Common myeloid progenitor, CD34-positive (primary cell): Measurements from ENCODE around the gene DAGLA.

Experiments used
- CTCF ChIA-PET: fragments of 350-600 bp; sonication (Branson Sonifier 250); formaldehyde crosslinking; loops from one replicate; lab custom pipeline; 2021; ENCODE audit warnings: antibody characterized with exemption; lab: Charles Lee
- POLR2A ChIA-PET: fragments of 350-600 bp; sonication (Branson Sonifier 250); formaldehyde crosslinking; loops from one replicate; lab custom pipeline; 2021; ENCODE audit warnings: antibody characterized with exemption; lab: Charles Lee
- DNase-seq, 3 donors: peaks; one replicate each; pipeline versions ENCODE4 v3.0.0 to v3.0.0-alpha.2; 2013
- H3K27ac ChIP-seq, 2 experiments: 1 replicate in 1 of 2; 2 replicates in 1 of 2; pipeline ENCODE4 v1.7.0; 2013; ENCODE audit warnings: inconsistent platforms in 2 of 2, low read length in 2 of 2, mild to moderate bottlenecking in 2 of 2, low read depth in 1 of 2, moderate library complexity in 1 of 2; ENCODE audit not compliant: severe bottlenecking in 2 of 2, insufficient read depth in 1 of 2, poor library complexity in 1 of 2
- H3K27me3 ChIP-seq, 5 experiments: replicated peaks in 2 of 5; 1 replicate in 3 of 5; 2 replicates in 2 of 5; pipeline versions ENCODE4 v1.6.1 to v1.7.0; 2013; ENCODE audit warnings: low read length in 4 of 5, mild to moderate bottlenecking in 2 of 5, moderate library complexity in 2 of 5, inconsistent platforms in 1 of 5; ENCODE audit not compliant: insufficient read depth in 5 of 5, control insufficient read depth in 4 of 5
- H3K36me3 ChIP-seq, 4 experiments: 1 replicate in 2 of 4; 2 replicates in 2 of 4; pipeline versions ENCODE4 v1.6.1 to v1.7.0; 2013; ENCODE audit warnings: low read length in 3 of 4, control low read depth in 1 of 4, mild to moderate bottlenecking in 1 of 4; ENCODE audit not compliant: control insufficient read depth in 4 of 4, insufficient read depth in 4 of 4
- H3K4me1 ChIP-seq, 4 experiments: 1 replicate in 3 of 4; 2 replicates in 1 of 4; pipeline versions ENCODE4 v1.6.1 to v1.7.1; 2013; ENCODE audit warnings: low read length in 3 of 4, mild to moderate bottlenecking in 3 of 4, control low read depth in 1 of 4, inconsistent platforms in 1 of 4, moderate library complexity in 1 of 4; ENCODE audit not compliant: control insufficient read depth in 4 of 4, insufficient read depth in 4 of 4; ENCODE audit errors: control extremely low read depth in 1 of 4
- H3K4me3 ChIP-seq, 7 experiments: 1 replicate in 4 of 7; 2 replicates in 3 of 7; pipeline versions ENCODE4 v1.5.1 to v1.7.0; 2013; ENCODE audit warnings: mild to moderate bottlenecking in 7 of 7, low read length in 6 of 7, moderate library complexity in 6 of 7, inconsistent platforms in 2 of 7, low read depth in 2 of 7, control low read depth in 1 of 7; ENCODE audit not compliant: insufficient read depth in 4 of 7, control insufficient read depth in 1 of 7; ENCODE audit errors: extremely low read depth in 1 of 7
- H3K9me3 ChIP-seq, 5 experiments: 1 replicate in 4 of 5; 2 replicates in 1 of 5; pipeline versions ENCODE4 v1.6.1 to v1.7.1; 2013; ENCODE audit warnings: low read length in 4 of 5, mild to moderate bottlenecking in 2 of 5, inconsistent platforms in 1 of 5, low read depth in 1 of 5, moderate library complexity in 1 of 5; ENCODE audit not compliant: control insufficient read depth in 4 of 5, insufficient read depth in 2 of 5; ENCODE audit errors: control extremely low read depth in 1 of 5
- WGBS: methylation state at CpG from one replicate; pipeline ENCODE4 v1.1.5; 2013; ENCODE audit not compliant: insufficient coverage; 5-methylcytosine and 5-hydroxymethylcytosine counted together

DAGLA gene

DNA sequence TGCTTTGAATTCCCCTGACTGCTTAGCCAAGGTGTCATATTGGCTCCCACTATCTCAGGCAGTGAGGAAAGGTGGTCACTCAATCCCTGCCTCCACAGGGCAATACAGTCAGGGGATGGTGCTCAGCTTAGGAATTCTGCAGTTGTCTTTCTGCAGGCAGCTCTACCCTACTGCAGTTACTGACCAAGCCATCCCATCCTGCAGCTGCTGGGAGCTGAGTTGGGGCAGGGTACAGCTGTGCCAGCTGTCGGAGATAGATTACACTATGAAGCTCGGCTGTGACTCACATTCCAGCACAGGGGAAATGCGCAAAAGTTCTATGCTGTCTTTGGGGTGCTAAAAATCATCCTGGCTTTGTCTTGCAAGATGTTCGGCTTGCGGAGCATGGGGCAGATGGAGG is 4.4 kb upstream of the DAGLA start:
- H3K36me3 ChIP-seq, result no peaks in the 10 kb centered on the region
- H3K27me3 ChIP-seq, result peaks cover 3 to 35% (median 8%) of the 10 kb centered on the region in 5 experiments
- peak in 1 of 3 donors; percentile 23 for DNase-seq
- WGBS, result 95% methylated on average over 5 of the region's 5 CpGs
- no peak overlapping the region for H3K4me3 ChIP-seq
- POLR2A ChIA-PET, result interaction anchor here (0.7 kb wide), 1 partner anchor 12 kb away, joined by 3 read pairs; no protein-coding TSS in a partner anchor
- no peak overlapping the region for H3K27ac ChIP-seq
- H3K4me1 ChIP-seq, result peaks cover 0 to 14% (median 8%) of the 10 kb centered on the region in 4 experiments
- CTCF ChIA-PET, result interaction anchor here (0.8 to 2.6 kb wide), 4 partner anchors 9 to 61 kb away, joined by 4 to 16 read pairs (median 7); no protein-coding TSS in a partner anchor
- H3K9me3 ChIP-seq, result no peaks in the 10 kb centered on the region

DNA sequence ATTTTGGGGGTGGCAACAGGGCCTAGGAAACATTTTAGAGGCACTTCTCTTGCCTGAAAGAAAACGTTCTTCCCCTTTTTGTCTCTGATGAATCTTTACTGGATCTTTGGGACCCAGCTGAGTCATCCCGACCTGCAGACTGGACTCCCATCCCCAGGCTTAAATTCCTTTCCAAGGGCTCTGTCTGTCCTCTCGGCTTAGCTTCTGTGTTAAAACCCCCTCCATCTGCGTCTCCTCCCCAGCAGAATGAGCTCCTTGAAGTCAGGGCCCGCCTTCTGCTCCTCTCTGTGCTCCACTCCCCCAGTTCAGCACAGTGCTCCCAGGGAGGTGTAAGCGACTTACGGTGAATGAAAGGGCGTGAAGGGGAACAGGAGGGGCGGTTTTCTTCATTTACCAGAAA is 895 bp upstream of the DAGLA start:
- Histone ChIP-seq H3K4me3 (no peak overlapping the region), H3K36me3 (no peaks in the 10 kb centered on the region), H3K27me3 (peaks cover 3 to 67% (median 38%) of the 10 kb centered on the region in 5 experiments), H3K4me1 (peaks cover 0 to 22% (median 12%) of the 10 kb centered on the region in 4 experiments), H3K27ac (no peak overlapping the region), H3K9me3 (no peaks in the 10 kb centered on the region)
- ChIA-PET POLR2A (no interaction called here), CTCF (interaction anchor here (0.9 to 2.3 kb wide), 6 partner anchors 9 to 54 kb away, joined by 3 to 16 read pairs (median 4); no protein-coding TSS in a partner anchor)
- no peak for DNase-seq
- WGBS, result 71% methylated on average over 5 of the region's 9 CpGs

DNA sequence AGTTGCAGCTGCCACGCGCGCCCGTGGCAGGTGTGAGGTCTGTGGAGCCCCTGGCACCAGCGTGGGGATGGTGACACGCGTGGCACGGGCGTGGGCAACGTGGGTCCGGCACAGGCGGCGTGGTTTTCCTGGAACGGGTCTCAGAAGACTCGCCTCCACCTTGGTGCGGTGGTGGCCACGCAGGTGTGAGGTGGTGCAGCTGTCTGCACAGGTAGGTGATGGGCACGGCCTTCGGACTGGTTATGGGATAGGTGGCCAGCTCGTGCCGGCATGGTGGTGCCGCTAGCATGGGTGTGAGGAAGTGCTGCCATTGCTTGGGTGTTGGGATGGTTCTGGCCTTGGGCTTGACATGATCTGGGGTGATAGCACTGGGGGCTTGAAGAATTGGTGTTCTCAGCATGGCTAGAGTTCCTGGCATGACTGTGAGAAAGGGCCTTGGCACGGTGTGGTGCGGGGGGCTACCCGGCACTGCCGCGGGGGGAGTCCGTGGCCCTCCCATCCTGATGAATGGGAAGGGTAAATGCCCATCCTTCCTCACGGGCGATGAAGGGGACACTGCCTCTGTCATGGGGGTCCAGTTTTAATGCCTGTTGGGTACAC is 531 bp downstream of the DAGLA start:
- DNase-seq, result no peak
- peaks cover 0 to 35% (median 20%) of the 10 kb centered on the region in 4 experiments for H3K4me1 ChIP-seq
- 68% methylated on average over 22 of the region's 30 CpGs for WGBS
- no peaks in the 10 kb centered on the region for H3K36me3 ChIP-seq
- peak overlapping the region in 6 of 7 experiments; percentile 5 to 70 (median 42) for H3K4me3 ChIP-seq
- POLR2A ChIA-PET, result no interaction called here
- H3K9me3 ChIP-seq, result no peaks in the 10 kb centered on the region
- H3K27ac ChIP-seq, result no peak overlapping the region
- H3K27me3 ChIP-seq, result peaks cover 0 to 67% (median 43%) of the 10 kb centered on the region in 5 experiments
- CTCF ChIA-PET, result interaction anchor here (0.9 to 5.0 kb wide), 4 partner anchors 14 to 57 kb away, joined by 4 to 20 read pairs (median 10); no protein-coding TSS in a partner anchor

DNA sequence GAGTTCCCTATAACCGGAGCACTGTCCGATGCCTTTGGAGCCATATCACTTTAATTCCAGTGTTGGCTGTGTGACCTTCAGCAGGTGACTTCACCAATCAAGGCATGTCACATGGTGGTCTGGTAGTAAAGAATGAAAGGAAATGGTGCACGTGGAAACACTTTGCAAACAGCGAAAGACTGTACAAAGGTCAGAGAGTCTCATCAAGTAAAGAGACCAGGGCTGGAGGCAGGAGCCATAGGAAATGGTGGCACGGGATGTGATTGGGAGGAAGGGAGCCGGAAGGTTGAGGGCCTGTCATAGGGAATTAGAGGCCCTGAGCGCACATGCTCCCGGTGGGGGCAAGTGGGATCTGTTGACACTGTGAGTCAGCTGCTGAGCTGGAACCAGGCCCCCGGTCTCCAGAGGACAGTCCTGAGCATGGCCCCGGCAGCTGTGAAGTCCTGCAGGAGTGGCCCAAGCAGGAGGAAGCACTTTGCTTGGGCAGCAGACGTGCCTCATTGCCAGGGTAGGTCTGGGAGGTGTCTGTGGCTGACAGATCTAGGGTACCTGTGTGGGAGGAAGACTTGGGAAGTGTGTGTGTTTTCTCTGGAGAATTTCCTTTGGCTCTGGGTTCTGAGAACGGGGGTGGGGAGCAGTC is 2.0 kb downstream of the DAGLA start:
- no peaks in the 10 kb centered on the region for H3K36me3 ChIP-seq
- peaks cover 0 to 73% (median 42%) of the 10 kb centered on the region in 5 experiments for H3K27me3 ChIP-seq
- peaks cover 0 to 36% (median 24%) of the 10 kb centered on the region in 4 experiments for H3K4me1 ChIP-seq
- CTCF ChIA-PET, result interaction anchor here (0.8 to 5.0 kb wide), 8 partner anchors 8 to 236 kb away, joined by 3 to 20 read pairs (median 5); no protein-coding TSS in a partner anchor
- H3K9me3 ChIP-seq, result no peaks in the 10 kb centered on the region
- WGBS, result 86% methylated on average over 12 of the region's 12 CpGs
- no peak for DNase-seq
- H3K27ac ChIP-seq, result no peak overlapping the region
- H3K4me3 ChIP-seq, result no peak overlapping the region
- POLR2A ChIA-PET, result no interaction called here

DNA sequence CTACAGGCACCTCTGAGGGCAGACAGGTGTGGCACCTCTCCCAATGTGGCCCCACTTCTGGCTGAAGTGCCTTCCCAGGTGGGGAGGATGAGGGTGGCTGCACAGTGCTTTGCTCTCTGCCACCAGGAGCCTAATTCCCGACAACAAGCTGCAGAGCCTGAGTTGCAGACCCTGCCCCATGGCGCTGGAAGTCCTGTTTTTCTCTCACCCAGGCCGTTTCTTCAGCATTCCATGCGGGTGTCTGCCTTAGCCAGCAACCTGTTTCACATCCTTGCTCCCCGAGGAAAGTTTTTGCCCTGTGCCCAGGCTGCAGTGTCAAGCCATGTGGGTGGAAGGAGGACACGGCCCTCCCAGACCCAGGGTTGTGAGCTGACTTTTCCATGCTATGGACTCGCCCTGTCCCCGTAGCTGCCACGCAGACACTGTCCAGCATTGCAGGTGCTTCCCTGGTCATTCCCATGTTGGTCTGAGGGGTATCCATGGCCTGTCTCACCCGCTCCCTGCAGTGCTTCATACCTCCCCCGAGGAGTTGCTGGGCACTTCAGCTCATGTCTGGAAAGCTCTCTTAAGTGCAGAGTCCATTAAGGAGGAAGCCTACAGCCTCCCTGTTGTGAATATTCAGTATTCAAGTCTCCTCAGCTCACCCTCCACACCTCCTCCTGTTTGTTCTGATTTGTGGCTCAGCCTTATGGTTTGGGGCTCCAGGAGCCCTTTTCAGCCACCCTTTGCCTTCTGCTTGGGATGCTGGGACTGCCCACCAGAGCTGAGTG is 2.9 kb downstream of the DAGLA start:
- DNase-seq, result no peak
- Histone ChIP-seq H3K4me1 (peaks cover 0 to 36% (median 24%) of the 10 kb centered on the region in 4 experiments), H3K9me3 (no peaks in the 10 kb centered on the region), H3K27ac (no peak overlapping the region), H3K4me3 (no peak overlapping the region), H3K36me3 (no peaks in the 10 kb centered on the region), H3K27me3 (peaks cover 0 to 76% (median 45%) of the 10 kb centered on the region in 5 experiments)
- POLR2A ChIA-PET, result interaction anchor here (1.3 to 1.5 kb wide), 2 partner anchors 12 to 27 kb away, joined by 3 to 4 read pairs; no protein-coding TSS in a partner anchor
- CTCF ChIA-PET, result interaction anchor here (0.8 to 5.0 kb wide), 14 partner anchors 11 to 237 kb away, joined by 3 to 20 read pairs (median 4); no protein-coding TSS in a partner anchor
- WGBS, result 96% methylated on average over 11 of the region's 11 CpGs

DNA sequence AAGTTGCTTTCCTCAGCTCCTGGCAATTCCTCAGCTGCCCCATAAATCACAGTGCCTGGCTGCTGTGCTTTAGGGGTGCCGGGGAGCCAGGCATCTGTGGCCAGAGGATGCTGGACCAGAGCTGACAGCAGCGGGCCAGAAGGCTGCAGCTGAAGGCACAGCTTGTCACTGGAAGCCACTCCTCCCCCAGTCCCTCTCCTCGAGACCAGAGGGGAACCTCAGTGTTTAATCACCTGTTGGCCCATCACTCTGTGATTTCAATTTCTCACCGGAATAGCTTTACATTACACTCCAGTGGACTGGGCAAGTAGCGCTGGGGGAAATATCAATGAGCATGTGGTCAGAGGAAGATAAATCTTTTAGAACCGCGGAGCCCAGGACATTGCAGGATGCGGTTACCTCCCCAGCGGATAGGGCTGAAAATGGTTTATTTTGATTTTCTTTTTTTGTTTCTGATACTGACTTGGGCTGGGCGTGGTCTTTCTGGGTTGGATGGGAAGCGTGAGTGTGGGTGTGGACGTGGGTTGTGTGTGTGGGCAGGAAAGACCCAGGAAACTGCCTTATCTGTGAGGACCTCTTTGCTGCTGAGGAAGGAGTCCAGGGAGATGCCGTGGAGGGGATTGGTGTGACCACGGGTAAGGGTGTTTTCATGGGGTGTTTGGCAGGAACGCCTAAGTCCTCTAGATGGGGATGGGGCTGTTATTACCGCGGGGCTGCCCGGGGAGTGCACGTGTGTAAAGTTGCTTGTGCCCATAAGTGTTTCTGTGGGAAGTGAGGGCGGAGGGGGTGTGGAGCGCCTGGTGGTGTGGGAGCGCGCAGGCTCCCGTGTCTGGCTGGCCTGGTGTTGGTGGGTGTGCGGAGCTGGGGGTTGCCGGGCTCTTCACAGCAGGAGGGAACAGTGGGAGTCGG is 4.0 kb downstream of the DAGLA start:
- Histone ChIP-seq H3K36me3 (no peaks in the 10 kb centered on the region), H3K4me1 (peaks cover 0 to 36% (median 24%) of the 10 kb centered on the region in 4 experiments), H3K27me3 (peaks cover 0 to 70% (median 42%) of the 10 kb centered on the region in 5 experiments), H3K9me3 (no peaks in the 10 kb centered on the region), H3K4me3 (peak overlapping the region in 2 of 7 experiments; percentile 5 to 13), H3K27ac (no peak overlapping the region)
- ChIA-PET CTCF (interaction anchor here (0.8 to 5.0 kb wide), 10 partner anchors 10 to 113 kb away, joined by 3 to 20 read pairs (median 4); no protein-coding TSS in a partner anchor), POLR2A (interaction anchor here (1.3 to 1.5 kb wide), 2 partner anchors 11 to 28 kb away, joined by 3 to 4 read pairs; no protein-coding TSS in a partner anchor)
- WGBS, result 3% methylated on average over 23 of the region's 27 CpGs
- peak; percentile 32 to 69 (median 69) for DNase-seq
